CD14-positive monocyte (primary cell): Measurements from ENCODE around the gene AHNAK2. TPM values are rescaled to one million over a fixed set of nuclear protein-coding genes. Genes with fewer than 3 reads are reported as not detected.

Source experiments
- DNase-seq, 3 donors: peaks; one replicate each; pipeline ENCODE4 v3.0.0-alpha.2; 2011 to 2022
- H2AFZ ChIP-seq: 2 replicates; pipeline ENCODE4 v1.6.0; 2012; ENCODE audit warnings: mild to moderate bottlenecking, low read depth, low read length, inconsistent platforms; ENCODE audit not compliant: insufficient read depth, poor library complexity, severe bottlenecking
- H3K27ac ChIP-seq, 2 donors: 1 replicate in 1 of 2; 2 replicates in 1 of 2; pipeline ENCODE4 v1.5.1; 2012 to 2013; ENCODE audit warnings: low read length in 2 of 2, control low read depth in 1 of 2, inconsistent platforms in 1 of 2, low read depth in 1 of 2, mild to moderate bottlenecking in 1 of 2
- H3K27me3 ChIP-seq, 2 donors: one replicate each; pipeline versions ENCODE4 v1.6.0 to v1.6.1; 2011 to 2013; ENCODE audit warnings: low read length in 2 of 2; ENCODE audit not compliant: control insufficient read depth in 2 of 2, insufficient read depth in 2 of 2
- H3K36me3 ChIP-seq, 2 donors: replicated peaks in 1 of 2; 1 replicate in 1 of 2; 2 replicates in 1 of 2; pipeline versions ENCODE4 v1.5.1 to v1.6.1; 2012 to 2013; ENCODE audit warnings: low read length in 2 of 2, control low read depth in 1 of 2, inconsistent platforms in 1 of 2, mild to moderate bottlenecking in 1 of 2; ENCODE audit not compliant: insufficient read depth in 2 of 2, control insufficient read depth in 1 of 2
- H3K4me1 ChIP-seq, 2 donors: 1 replicate in 1 of 2; 2 replicates in 1 of 2; pipeline versions ENCODE4 v1.5.1 to v1.6.1; 2012 to 2013; ENCODE audit warnings: low read length in 2 of 2, control low read depth in 1 of 2, inconsistent platforms in 1 of 2, mild to moderate bottlenecking in 1 of 2, moderate library complexity in 1 of 2; ENCODE audit not compliant: insufficient read depth in 2 of 2, control insufficient read depth in 1 of 2
- H3K4me2 ChIP-seq: replicated peaks from 2 replicates; pipeline ENCODE3; 2012; ENCODE audit warnings: low read length, moderate library complexity, mild to moderate bottlenecking; ENCODE audit not compliant: poor library complexity, severe bottlenecking; ENCODE audit errors: extremely low read depth
- H3K4me3 ChIP-seq, 3 experiments: fragments of 200-600 bp in 1 of 3; sonication (generic) in 1 of 3; replicated peaks in 1 of 3; 1 replicate in 2 of 3; 2 replicates in 1 of 3; pipeline ENCODE4 v1.5.1; 2011 to 2013; ENCODE audit warnings: low read length in 3 of 3, mild to moderate bottlenecking in 3 of 3, control low read depth in 2 of 3, low read depth in 2 of 3, inconsistent platforms in 1 of 3, moderate library complexity in 1 of 3
- H3K79me2 ChIP-seq: 2 replicates; pipeline ENCODE4 v1.6.0; 2012; ENCODE audit warnings: mild to moderate bottlenecking, control low read depth, inconsistent platforms, low read length, moderate library complexity; ENCODE audit not compliant: insufficient read depth
- H3K9ac ChIP-seq: 2 replicates; pipeline ENCODE4 v1.6.0; 2017; ENCODE audit warnings: low read length, mild to moderate bottlenecking; ENCODE audit not compliant: insufficient read depth, poor library complexity, severe bottlenecking
- H3K9me3 ChIP-seq, 2 donors: replicated peaks in 1 of 2; 1 replicate in 1 of 2; 2 replicates in 1 of 2; pipeline versions ENCODE4 v1.5.1 to v1.6.1; 2012 to 2013; ENCODE audit warnings: low read length in 2 of 2, control low read depth in 1 of 2; ENCODE audit not compliant: control insufficient read depth in 1 of 2, insufficient read depth in 1 of 2
- H4K20me1 ChIP-seq: 2 replicates; pipeline ENCODE4 v1.6.0; 2012; ENCODE audit warnings: mild to moderate bottlenecking, low read length, control low read depth, moderate library complexity; ENCODE audit not compliant: insufficient read depth
- H3K27ac Mint-ChIP-seq, 7 donors: one replicate each; pipeline ENCODE4 v1.8.0; 2020; ENCODE audit warnings: mild to moderate bottlenecking in 7 of 7, mixed read lengths in 7 of 7, moderate library complexity in 6 of 7, inconsistent platforms in 2 of 7
- H3K27me3 Mint-ChIP-seq, 3 donors: one replicate each; pipeline ENCODE4 v1.8.0; 2021 to 2022; ENCODE audit warnings: low read depth in 3 of 3, mild to moderate bottlenecking in 3 of 3, mixed read lengths in 3 of 3, moderate library complexity in 3 of 3, inconsistent platforms in 1 of 3
- H3K36me3 Mint-ChIP-seq, 2 donors: one replicate each; pipeline ENCODE4 v1.8.0; 2020; ENCODE audit warnings: mixed read lengths in 2 of 2, inconsistent platforms in 1 of 2, mild to moderate bottlenecking in 1 of 2
- H3K4me1 Mint-ChIP-seq: one replicate; pipeline ENCODE4 v1.8.0; 2020; ENCODE audit warnings: mild to moderate bottlenecking, mixed read lengths
- H3K4me3 Mint-ChIP-seq, 2 donors: one replicate each; pipeline ENCODE4 v1.8.0; 2020; ENCODE audit warnings: mild to moderate bottlenecking in 2 of 2, mixed read lengths in 2 of 2, moderate library complexity in 1 of 2
- H3K9me3 Mint-ChIP-seq, 7 donors: one replicate each; pipeline ENCODE4 v1.8.0; 2020 to 2022; ENCODE audit warnings: mixed read lengths in 7 of 7, mild to moderate bottlenecking in 6 of 7, moderate library complexity in 6 of 7, inconsistent platforms in 2 of 7
- WGBS: methylation state at CpG from one replicate; pipeline ENCODE4 v1.1.5; 2013; ENCODE audit warnings: missing lambda C conversion rate; ENCODE audit not compliant: insufficient coverage; 5-methylcytosine and 5-hydroxymethylcytosine counted together
- intact Hi-C, 2 donors: fragments of 100-400 bp; cut with micrococcal nuclease; formaldehyde crosslinking; loops; one replicate each; pipeline versions ENCODE4 v1.15.0 to v1.15.1; 2023
- polyA plus RNA-seq, 3 donors: library from polyadenylated mRNA; depleted of rRNA in 1 of 3; unstranded in 2 of 3; stranded (reverse) in 1 of 3; fragments of 300-500 nt in 2 of 3; fragments of >200 nt in 1 of 3; fragmentation: Illumina TruSeq in 2 of 3; gene quantifications; 1 replicate in 2 of 3; 2 replicates in 1 of 3; pipeline ENCODE4 v1.2.3, GENCODE V29; 2012 to 2021
- TF ChIP-seq, protein P1 (sequence below): fragments of 200-600 bp; IDR thresholded peaks from one replicate; pipeline ENCODE4 v1.8.0; 2022; ENCODE audit warnings: antibody characterized with exemption, mild to moderate bottlenecking

The AHNAK2 gene
- polyA plus RNA-seq, 3 donors, result 0.01 TPM; not detected in 2

DNA sequence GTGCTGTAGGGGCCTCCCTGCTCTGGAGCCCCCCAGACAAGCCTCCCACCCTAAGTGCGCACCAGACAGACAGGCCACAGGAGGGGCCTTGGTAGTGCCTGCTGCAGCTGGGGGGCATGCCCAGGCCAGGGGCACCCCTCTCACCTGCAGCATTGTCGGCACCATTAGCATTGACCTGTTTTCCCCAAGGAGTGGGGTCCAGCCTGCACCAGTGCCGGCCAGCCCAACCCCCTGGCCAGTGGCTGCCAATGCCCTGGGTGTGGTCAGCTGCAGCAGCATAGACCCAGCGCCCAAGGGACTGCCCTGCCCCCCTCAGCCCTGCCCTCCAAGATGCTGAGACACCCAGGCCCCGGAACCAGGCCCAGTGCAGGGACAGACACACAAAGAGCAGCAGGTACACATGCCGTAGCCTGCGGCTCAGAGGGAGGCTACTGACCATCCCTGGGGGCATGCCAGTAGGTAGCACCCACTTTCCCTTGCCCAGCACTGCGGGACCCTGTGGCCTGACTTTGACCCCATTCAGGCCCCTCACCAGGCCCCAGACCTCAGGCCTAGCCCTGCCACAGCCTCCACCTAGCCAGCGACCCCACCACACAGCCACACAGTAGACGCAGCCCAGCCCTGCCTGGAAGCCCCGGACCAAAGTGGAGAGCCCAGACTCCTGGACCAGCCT lies 1.0 kb downstream of the AHNAK2 start:
- Histone ChIP-seq H3K4me2 (no peak overlapping the region), H3K4me1 (peaks cover 5 to 24% of the 10 kb centered on the region in 2 donors), H3K4me3 (peak overlapping the region in 1 of 3 experiments; percentile 63), H3K9me3 (no peaks in the 10 kb centered on the region), H3K27me3 (peaks cover 10 to 34% of the 10 kb centered on the region in 2 donors), H2AFZ (no peak overlapping the region), H3K9ac (no peak overlapping the region), H3K27ac (no peak overlapping the region), H4K20me1 (no peaks in the 10 kb centered on the region), H3K36me3 (no peaks in the 10 kb centered on the region), H3K79me2 (no peaks in the 10 kb centered on the region)
- H3K27ac Mint-ChIP-seq, result peak overlapping the region in 1 of 7 donors; percentile 57
- TF ChIP-seq, protein P1, sequence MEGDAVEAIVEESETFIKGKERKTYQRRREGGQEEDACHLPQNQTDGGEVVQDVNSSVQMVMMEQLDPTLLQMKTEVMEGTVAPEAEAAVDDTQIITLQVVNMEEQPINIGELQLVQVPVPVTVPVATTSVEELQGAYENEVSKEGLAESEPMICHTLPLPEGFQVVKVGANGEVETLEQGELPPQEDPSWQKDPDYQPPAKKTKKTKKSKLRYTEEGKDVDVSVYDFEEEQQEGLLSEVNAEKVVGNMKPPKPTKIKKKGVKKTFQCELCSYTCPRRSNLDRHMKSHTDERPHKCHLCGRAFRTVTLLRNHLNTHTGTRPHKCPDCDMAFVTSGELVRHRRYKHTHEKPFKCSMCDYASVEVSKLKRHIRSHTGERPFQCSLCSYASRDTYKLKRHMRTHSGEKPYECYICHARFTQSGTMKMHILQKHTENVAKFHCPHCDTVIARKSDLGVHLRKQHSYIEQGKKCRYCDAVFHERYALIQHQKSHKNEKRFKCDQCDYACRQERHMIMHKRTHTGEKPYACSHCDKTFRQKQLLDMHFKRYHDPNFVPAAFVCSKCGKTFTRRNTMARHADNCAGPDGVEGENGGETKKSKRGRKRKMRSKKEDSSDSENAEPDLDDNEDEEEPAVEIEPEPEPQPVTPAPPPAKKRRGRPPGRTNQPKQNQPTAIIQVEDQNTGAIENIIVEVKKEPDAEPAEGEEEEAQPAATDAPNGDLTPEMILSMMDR, result no peak
- H3K4me1 Mint-ChIP-seq, result peaks cover 17% of the 10 kb centered on the region
- H3K27me3 Mint-ChIP-seq, result peaks cover 38 to 43% (median 42%) of the 10 kb centered on the region in 3 donors
- peaks cover 2 to 3% of the 10 kb centered on the region in 2 donors for H3K36me3 Mint-ChIP-seq
- H3K4me3 Mint-ChIP-seq, result peak overlapping the region; percentile 78 to 95
- intact Hi-C loops, result loop anchor here (2.0 to 5.0 kb wide), 3 partner anchors 40 to 205 kb away; partner anchors contain the start of gene NUDT14 (in 1 of the 2)
- peak in 1 of 3 donors; percentile 7 for DNase-seq
- 70% methylated on average over 9 of the region's 11 CpGs for WGBS
- peaks cover 0 to 14% (median 3%) of the 10 kb centered on the region in 7 donors for H3K9me3 Mint-ChIP-seq

DNA sequence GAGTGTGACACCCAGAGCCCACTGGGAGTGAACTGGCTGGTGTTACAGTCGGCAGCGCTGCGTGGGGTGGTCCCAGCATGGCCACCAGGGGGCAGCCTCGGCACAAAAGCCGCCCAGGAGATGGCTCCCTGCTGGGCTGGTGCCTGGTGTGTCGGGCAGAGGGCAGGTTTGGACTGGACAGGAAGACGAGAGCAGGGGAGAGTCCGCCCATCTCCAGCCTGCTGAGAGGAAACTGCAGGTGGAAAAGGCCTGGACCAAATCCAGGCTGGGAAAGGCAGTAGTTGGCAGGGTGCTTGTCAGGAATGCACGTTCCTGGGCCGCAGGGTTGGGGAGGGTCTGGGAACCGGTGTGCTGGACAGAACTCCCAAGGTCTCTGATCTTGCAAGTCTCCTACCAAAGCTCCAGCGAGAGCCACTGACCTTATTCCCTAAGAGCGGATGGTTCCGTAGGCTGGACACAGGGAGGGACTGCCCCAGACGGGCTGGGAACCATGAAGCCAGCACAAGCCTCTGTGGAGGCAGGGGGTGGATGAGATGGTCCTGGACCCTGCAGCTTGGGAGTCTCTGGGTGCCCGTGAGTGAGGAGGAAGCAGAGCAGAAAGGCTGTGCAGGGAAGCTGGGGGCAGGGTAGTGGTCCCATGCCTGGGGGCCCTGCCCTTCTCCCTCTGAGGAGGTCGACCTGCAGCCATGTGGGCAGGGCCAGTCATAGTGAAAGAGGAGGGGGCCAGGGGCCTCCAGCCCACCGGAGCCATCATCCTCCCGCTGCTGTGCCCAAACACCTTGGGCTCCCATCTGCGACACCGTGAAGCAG lies 1.8 kb downstream of the AHNAK2 start:
- Mint-ChIP-seq H3K27ac (peak overlapping the region in 2 of 7 donors; percentile 45 to 79), H3K36me3 (peaks cover 2 to 3% of the 10 kb centered on the region in 2 donors)
- DNase-seq, result peak; percentile 78 to 80 (median 80)

More for the DNA sequence above, 1.8 kb downstream of the AHNAK2 start:
- Mint-ChIP-seq H3K27me3 (peaks cover 38 to 43% (median 42%) of the 10 kb centered on the region in 3 donors), H3K4me3 (peak overlapping the region in 1 of 2 donors; percentile 79), H3K4me1 (peaks cover 17% of the 10 kb centered on the region), H3K9me3 (peaks cover 0 to 14% (median 3%) of the 10 kb centered on the region in 7 donors)
- Histone ChIP-seq H3K4me3 (no peak overlapping the region), H3K4me2 (no peak overlapping the region), H2AFZ (no peak overlapping the region), H3K4me1 (peaks cover 5 to 24% of the 10 kb centered on the region in 2 donors), H3K9me3 (no peaks in the 10 kb centered on the region), H3K36me3 (no peaks in the 10 kb centered on the region), H3K27ac (no peak overlapping the region), H4K20me1 (no peaks in the 10 kb centered on the region), H3K27me3 (peaks cover 10 to 34% of the 10 kb centered on the region in 2 donors), H3K79me2 (no peaks in the 10 kb centered on the region), H3K9ac (no peak overlapping the region)
- WGBS, result 52% methylated on average over 19 of the region's 21 CpGs
- intact Hi-C loops, result loop anchor here (1.0 to 5.0 kb wide), 4 partner anchors 41 to 206 kb away; partner anchors contain the start of gene NUDT14 (in 1 of the 2)
- TF ChIP-seq, protein P1, result peak; percentile 90
